Endodermal cell (in vitro differentiated cells): ENCODE measurements around the gene SRD5A3. TPM values are rescaled to one million over a fixed set of nuclear protein-coding genes. Genes with fewer than 3 reads are reported as not detected.

ENCODE experiments used
- DNase-seq: peaks from one replicate; pipeline ENCODE4 v3.0.0-alpha.2; 2017
- H3K27ac ChIP-seq: 2 replicates; pipeline ENCODE4 v1.5.1; 2013; ENCODE audit warnings: mild to moderate bottlenecking, low read depth, low read length, moderate library complexity
- H3K27me3 ChIP-seq: 2 replicates; pipeline ENCODE4 v1.6.1; 2013; ENCODE audit warnings: mild to moderate bottlenecking, low read length, moderate library complexity; ENCODE audit not compliant: insufficient read depth, control insufficient read depth, poor library complexity, severe bottlenecking
- H3K36me3 ChIP-seq: 2 replicates; pipeline ENCODE4 v1.7.0; 2013; ENCODE audit warnings: mild to moderate bottlenecking, low read length, moderate library complexity; ENCODE audit not compliant: control insufficient read depth, insufficient read depth
- H3K4me1 ChIP-seq: one replicate; pipeline ENCODE4 v1.7.0; 2013; ENCODE audit warnings: low read length; ENCODE audit not compliant: control insufficient read depth, insufficient read depth
- H3K4me3 ChIP-seq: 2 replicates; pipeline ENCODE4 v1.5.1; 2013; ENCODE audit warnings: mild to moderate bottlenecking, low read length, moderate library complexity
- H3K9ac ChIP-seq: 2 replicates; pipeline ENCODE4 v1.6.1; 2013; ENCODE audit warnings: mild to moderate bottlenecking, low read length, moderate library complexity; ENCODE audit not compliant: poor library complexity, severe bottlenecking; ENCODE audit errors: extremely low read depth
- H3K9me3 ChIP-seq: 2 replicates; pipeline ENCODE4 v1.6.1; 2013; ENCODE audit warnings: mild to moderate bottlenecking, low read length, moderate library complexity; ENCODE audit not compliant: control insufficient read depth
- H3K27ac Mint-ChIP-seq: 2 replicates; pipeline ENCODE4 v1.8.0; 2020; ENCODE audit warnings: mixed read lengths
- H3K27me3 Mint-ChIP-seq: 2 replicates; pipeline ENCODE4 v1.8.0; 2021; ENCODE audit warnings: mild to moderate bottlenecking, mixed read lengths; ENCODE audit not compliant: insufficient read depth
- H3K36me3 Mint-ChIP-seq: 2 replicates; pipeline ENCODE4 v1.8.0; 2020; ENCODE audit warnings: low read depth, mixed read lengths
- H3K4me1 Mint-ChIP-seq: 2 replicates; pipeline ENCODE4 v1.8.0; 2020; ENCODE audit warnings: mixed read lengths
- H3K4me3 Mint-ChIP-seq: 2 replicates; pipeline ENCODE4 v1.8.0; 2020; ENCODE audit warnings: mild to moderate bottlenecking, moderate library complexity, mixed read lengths
- H3K9me3 Mint-ChIP-seq: 2 replicates; pipeline ENCODE4 v1.8.0; 2020; ENCODE audit warnings: mild to moderate bottlenecking, mixed read lengths
- CTCF ChIP-seq: fragments of 200-600 bp; sonication (generic); conservative IDR thresholded peaks from 2 replicates; pipeline ENCODE4 v1.5.0; 2021; ENCODE audit warnings: antibody characterized with exemption, mild to moderate bottlenecking
- WGBS, 2 experiments: methylation state at CpG; one replicate each; pipeline versions ENCODE4 v1.1.5 to v1.1.7; 2013; ENCODE audit warnings: missing lambda C conversion rate in 2 of 2, mixed read lengths in 1 of 2; ENCODE audit not compliant: insufficient coverage in 1 of 2, insufficient read length in 1 of 2; 5-methylcytosine and 5-hydroxymethylcytosine counted together
- total RNA-seq, 2 donors: library from RNA; stranded (reverse); fragmentation: NEBNext Ultra II Directional in 1 of 2; extraction: Animal tissue kit (Norgen Biotek cat#: 25700) in 1 of 2; gene quantifications; 2 replicates in 1 of 2; 3 replicates in 1 of 2; pipeline ENCODE4 v1.2.1, GENCODE V29; 2021

The SRD5A3 gene
- total RNA-seq, 2 donors from 2014 or later: 34.5 to 37.1 TPM

GRCh38 chr4:55395529-55396307 is 49.7 kb downstream of the SRD5A3 start, which contains the start of gene TMEM165:
Gene TMEM165, plus strand, starts transcription at chr4:55395957. Its CDS starts 233 bp downstream, at chr4:55396190.
- Histone ChIP-seq H3K27me3 (no peaks in the 10 kb centered on the region), H3K27ac (peak within 1 kb of the TSS; percentile 82), H3K9ac (peak within 1 kb of the TSS; percentile 66), H3K9me3 (no peaks in the 10 kb centered on the region), H3K4me1 (no peaks in the 10 kb centered on the region), H3K36me3 (peaks cover 10% of the 10 kb centered on the region), H3K4me3 (peak within 1 kb of the TSS; percentile 95)
- H3K36me3 Mint-ChIP-seq: peaks cover 9% of the 10 kb centered on the region
- peaks cover 25% of the 10 kb centered on the region for H3K4me1 Mint-ChIP-seq
- peak within 1 kb of the TSS; percentile 87 for H3K4me3 Mint-ChIP-seq
- TF ChIP-seq CTCF: no peak
- H3K27ac Mint-ChIP-seq: peak within 1 kb of the TSS; percentile 96
- DNase-seq: peak; percentile 97
- 0% methylated on average over 49 to 95 of the region's 95 CpGs for WGBS, 2 experiments
- no peaks in the 10 kb centered on the region for H3K27me3 Mint-ChIP-seq
- H3K9me3 Mint-ChIP-seq: no peaks in the 10 kb centered on the region

GRCh38 chr4:55396308-55397125 is 50.5 kb downstream of the SRD5A3 start:
- H3K9me3 Mint-ChIP-seq: no peaks in the 10 kb centered on the region
- peak overlapping the region; percentile 82 for H3K27ac ChIP-seq
- H3K27me3 Mint-ChIP-seq: no peaks in the 10 kb centered on the region
- peak overlapping the region; percentile 95 for H3K4me3 ChIP-seq
- no peaks in the 10 kb centered on the region for H3K4me1 ChIP-seq
- TF ChIP-seq CTCF: no peak
- H3K27ac Mint-ChIP-seq: peak overlapping the region; percentile 88
- 1 to 2% methylated on average over 22 to 41 of the region's 41 CpGs for WGBS, 2 experiments
- DNase-seq: peak; percentile 79
- peaks cover 25% of the 10 kb centered on the region for H3K4me1 Mint-ChIP-seq
- peaks cover 16% of the 10 kb centered on the region for H3K36me3 Mint-ChIP-seq
- peaks cover 18% of the 10 kb centered on the region for H3K36me3 ChIP-seq
- peak overlapping the region; percentile 87 for H3K4me3 Mint-ChIP-seq
- no peaks in the 10 kb centered on the region for H3K9me3 ChIP-seq
- H3K27me3 ChIP-seq: no peaks in the 10 kb centered on the region
- peak overlapping the region; percentile 66 for H3K9ac ChIP-seq

GRCh38 chr4:55397126-55397436 is 51.0 kb downstream of the SRD5A3 start:
- no peaks in the 10 kb centered on the region for H3K9me3 ChIP-seq
- Mint-ChIP-seq H3K36me3 (peaks cover 16% of the 10 kb centered on the region), H3K9me3 (no peaks in the 10 kb centered on the region), H3K4me3 (peak overlapping the region; percentile 87), H3K4me1 (peaks cover 25% of the 10 kb centered on the region), H3K27ac (peak overlapping the region; percentile 88), H3K27me3 (no peaks in the 10 kb centered on the region)
- TF ChIP-seq CTCF: no peak
- H3K9ac ChIP-seq: peak overlapping the region; percentile 66
- H3K27me3 ChIP-seq: no peaks in the 10 kb centered on the region
- 0 to 6% methylated on average over 2 to 7 of the region's 7 CpGs for WGBS, 2 experiments
- H3K4me3 ChIP-seq: peak overlapping the region; percentile 95
- H3K36me3 ChIP-seq: peaks cover 19% of the 10 kb centered on the region
- no peak overlapping the region for H3K27ac ChIP-seq
- DNase-seq: peak; percentile 49
- H3K4me1 ChIP-seq: no peaks in the 10 kb centered on the region
